ENCODE data around the gene C1QTNF8. TPM values are rescaled to one million over a fixed set of nuclear protein-coding genes. Genes with fewer than 3 reads are reported as not detected.
A peak's percentile ranks its signal among the peaks of the same experiment; 100 is the strongest.

C1QTNF8 gene
- total and polyA plus RNA-seq, 2 donors (not counting 1 experiment from before 2014, with no cell fraction given) = not detected

DNA sequence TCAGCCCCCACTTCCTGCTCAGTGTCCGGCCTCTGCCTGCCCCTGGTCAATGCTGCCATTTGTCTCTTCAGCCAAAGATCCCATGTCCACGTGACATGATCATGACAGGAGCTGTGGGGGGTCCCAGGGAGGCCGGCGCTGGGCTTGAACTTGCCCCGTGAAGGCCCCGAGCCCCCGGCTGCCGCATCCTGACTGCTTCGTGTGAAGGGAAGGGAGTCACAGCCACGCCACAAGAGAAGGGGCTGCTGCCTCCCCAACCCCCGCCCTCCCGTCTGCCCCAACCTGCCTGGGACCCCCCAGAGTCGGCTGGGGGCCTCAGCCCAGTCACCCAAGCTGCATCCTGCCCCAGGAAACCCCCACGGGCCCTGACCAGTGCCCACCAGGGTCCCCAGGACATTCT, 37.8 kb downstream of the C1QTNF8 start:
- no peak for ATAC-seq (ENCODE audit: low read depth)
- no peak overlapping the region for H3K9ac ChIP-seq (ENCODE audit: low read length)
- DNase-seq = no peak
- H3K79me2 ChIP-seq (ENCODE audit: control insufficient read depth, insufficient read depth, low read length) = no peaks in the 10 kb centered on the region
- Mint-ChIP-seq H3K27me3 (peaks cover 4% of the 10 kb centered on the region), H3K9me3 (ENCODE audit: insufficient read depth) (peaks cover 4% of the 10 kb centered on the region), H3K4me1 (no peaks in the 10 kb centered on the region), H3K27ac (no peak overlapping the region), H3K4me3 (no peak overlapping the region)
- ChIA-PET POLR2A (no interaction called here), CTCF (no interaction called here)
- H3K4me2 ChIP-seq (replicated peaks; ENCODE audit: low read depth, low read length, poor library complexity, severe bottlenecking) = no peak overlapping the region
- peaks cover 0 to 21% (median 0%) of the 10 kb centered on the region in 4 experiments for H3K27me3 ChIP-seq (replicated peaks in 1 of 4; ENCODE audit: control extremely low read depth in 1 of 4, control insufficient read depth in 3 of 4, insufficient read depth in 4 of 4, low read length in 3 of 4)
- 61% methylated on average over 12 of the region's 14 CpGs for WGBS (ENCODE audit: insufficient coverage)
- peaks cover 0 to 51% (median 0%) of the 10 kb centered on the region in 3 donors for H3K9me3 ChIP-seq (ENCODE audit: control extremely low read depth in 1 of 3, control insufficient read depth in 2 of 3, insufficient read depth in 1 of 3, low read length in 2 of 3)
- H4K20me1 ChIP-seq (ENCODE audit: control insufficient read depth, insufficient read depth, low read length, poor library complexity, severe bottlenecking) = no peaks in the 10 kb centered on the region
- H3K4me3 ChIP-seq (ENCODE audit: control extremely low read depth in 1 of 5, extremely low read depth in 1 of 5, insufficient read depth in 1 of 5, low read depth in 2 of 5, low read length in 4 of 5) = no peak overlapping the region
- H2AFZ ChIP-seq (ENCODE audit: insufficient read depth, low read depth, low read length, poor library complexity, severe bottlenecking) = no peak overlapping the region
- no peaks in the 10 kb centered on the region for H3K4me1 ChIP-seq (ENCODE audit: control insufficient read depth in 2 of 2, insufficient read depth in 2 of 2, low read length in 2 of 2)
- H3K27ac ChIP-seq (ENCODE audit: low read length in 2 of 2) = no peak overlapping the region
- TF ChIP-seq EZH2 (IDR thresholded peaks at IDR 0.05; ENCODE audit: borderline replicate concordance, insufficient read depth, low read depth, low read length, poor library complexity, severe bottlenecking) = no peak
- TF ChIP-seq, protein P1, sequence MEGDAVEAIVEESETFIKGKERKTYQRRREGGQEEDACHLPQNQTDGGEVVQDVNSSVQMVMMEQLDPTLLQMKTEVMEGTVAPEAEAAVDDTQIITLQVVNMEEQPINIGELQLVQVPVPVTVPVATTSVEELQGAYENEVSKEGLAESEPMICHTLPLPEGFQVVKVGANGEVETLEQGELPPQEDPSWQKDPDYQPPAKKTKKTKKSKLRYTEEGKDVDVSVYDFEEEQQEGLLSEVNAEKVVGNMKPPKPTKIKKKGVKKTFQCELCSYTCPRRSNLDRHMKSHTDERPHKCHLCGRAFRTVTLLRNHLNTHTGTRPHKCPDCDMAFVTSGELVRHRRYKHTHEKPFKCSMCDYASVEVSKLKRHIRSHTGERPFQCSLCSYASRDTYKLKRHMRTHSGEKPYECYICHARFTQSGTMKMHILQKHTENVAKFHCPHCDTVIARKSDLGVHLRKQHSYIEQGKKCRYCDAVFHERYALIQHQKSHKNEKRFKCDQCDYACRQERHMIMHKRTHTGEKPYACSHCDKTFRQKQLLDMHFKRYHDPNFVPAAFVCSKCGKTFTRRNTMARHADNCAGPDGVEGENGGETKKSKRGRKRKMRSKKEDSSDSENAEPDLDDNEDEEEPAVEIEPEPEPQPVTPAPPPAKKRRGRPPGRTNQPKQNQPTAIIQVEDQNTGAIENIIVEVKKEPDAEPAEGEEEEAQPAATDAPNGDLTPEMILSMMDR (IDR thresholded peaks at IDR 0.05) = no peak
- no peaks in the 10 kb centered on the region for H3K36me3 ChIP-seq (replicated peaks in 1 of 2; ENCODE audit: control extremely low read depth in 1 of 2, control insufficient read depth in 1 of 2, extremely low read depth in 1 of 2, insufficient read depth in 2 of 2, low read length in 1 of 2)
- intact Hi-C loops (cut with micrococcal nuclease) = no loop called here

DNA sequence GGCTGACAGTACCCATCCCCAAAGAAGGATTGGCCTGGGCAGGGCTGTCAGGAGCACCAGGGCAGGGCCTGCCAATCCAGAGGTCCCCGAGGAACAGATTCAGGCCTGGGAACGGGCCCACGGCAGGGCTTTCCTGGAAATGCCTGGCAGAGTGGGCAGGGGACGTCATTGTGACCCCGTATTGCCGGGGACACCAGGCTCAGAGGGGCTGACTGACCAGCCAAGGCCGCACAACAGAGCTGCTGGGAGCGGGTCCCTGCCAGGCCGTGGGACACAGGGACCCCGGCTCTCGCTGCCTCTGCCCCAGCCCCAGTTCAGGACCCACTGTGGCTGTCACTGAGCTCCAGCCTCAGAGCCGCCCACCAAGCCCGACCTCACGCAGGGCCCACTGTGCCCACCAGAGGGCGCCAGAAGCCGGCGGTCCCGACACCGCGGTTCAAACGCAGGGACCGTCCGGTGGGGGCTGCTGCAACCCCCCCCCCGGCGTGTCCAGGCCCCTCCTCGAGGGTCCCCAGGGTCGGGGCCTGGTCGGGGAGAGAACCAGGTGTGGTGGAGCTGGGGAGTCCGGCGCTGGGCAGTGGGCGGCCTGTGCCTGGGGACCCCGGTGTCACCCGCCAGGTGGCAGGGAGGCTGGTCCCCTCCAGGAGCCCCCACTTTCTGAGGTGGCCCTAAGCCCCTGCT, 38.7 kb downstream of the C1QTNF8 start:
- H3K9me3 ChIP-seq (ENCODE audit: control extremely low read depth in 1 of 3, control insufficient read depth in 2 of 3, insufficient read depth in 1 of 3, low read length in 2 of 3) = peaks cover 0 to 51% (median 0%) of the 10 kb centered on the region in 3 donors
- H3K79me2 ChIP-seq (ENCODE audit: control insufficient read depth, insufficient read depth, low read length) = no peaks in the 10 kb centered on the region
- 32% methylated on average over 33 of the region's 33 CpGs for WGBS (ENCODE audit: insufficient coverage)
- H3K27me3 ChIP-seq (replicated peaks in 1 of 4; ENCODE audit: control extremely low read depth in 1 of 4, control insufficient read depth in 3 of 4, insufficient read depth in 4 of 4, low read length in 3 of 4) = peaks cover 0 to 21% (median 0%) of the 10 kb centered on the region in 4 experiments
- ChIA-PET CTCF (no interaction called here), POLR2A (no interaction called here)
- TF ChIP-seq EZH2 (IDR thresholded peaks at IDR 0.05; ENCODE audit: borderline replicate concordance, insufficient read depth, low read depth, low read length, poor library complexity, severe bottlenecking) = no peak
- TF ChIP-seq, protein P1 (IDR thresholded peaks at IDR 0.05) = peak; percentile 51
- intact Hi-C loops (cut with micrococcal nuclease) = no loop called here
- H3K36me3 ChIP-seq (replicated peaks in 1 of 2; ENCODE audit: control extremely low read depth in 1 of 2, control insufficient read depth in 1 of 2, extremely low read depth in 1 of 2, insufficient read depth in 2 of 2, low read length in 1 of 2) = no peaks in the 10 kb centered on the region
- no peak overlapping the region for H3K4me3 ChIP-seq (ENCODE audit: control extremely low read depth in 1 of 5, extremely low read depth in 1 of 5, insufficient read depth in 1 of 5, low read depth in 2 of 5, low read length in 4 of 5)
- Mint-ChIP-seq H3K4me1 (no peaks in the 10 kb centered on the region), H3K4me3 (no peak overlapping the region), H3K27ac (no peak overlapping the region), H3K9me3 (ENCODE audit: insufficient read depth) (peaks cover 4% of the 10 kb centered on the region), H3K27me3 (peaks cover 4% of the 10 kb centered on the region)
- H3K27ac ChIP-seq (ENCODE audit: low read length in 2 of 2) = no peak overlapping the region
- H3K4me2 ChIP-seq (replicated peaks; ENCODE audit: low read depth, low read length, poor library complexity, severe bottlenecking) = no peak overlapping the region
- H3K9ac ChIP-seq (ENCODE audit: low read length) = no peak overlapping the region
- ATAC-seq (ENCODE audit: low read depth) = no peak
- no peaks in the 10 kb centered on the region for H4K20me1 ChIP-seq (ENCODE audit: control insufficient read depth, insufficient read depth, low read length, poor library complexity, severe bottlenecking)
- no peaks in the 10 kb centered on the region for H3K4me1 ChIP-seq (ENCODE audit: control insufficient read depth in 2 of 2, insufficient read depth in 2 of 2, low read length in 2 of 2)
- peak; percentile 28 for DNase-seq
- no peak overlapping the region for H2AFZ ChIP-seq (ENCODE audit: insufficient read depth, low read depth, low read length, poor library complexity, severe bottlenecking)

Measured in B cell (primary cell).